DMS53 treated with DMSO at 0.1 percent for 48 hours (cell line): ENCODE data around the gene FOXA1.

Experiments used
- DNase-seq: peaks from one replicate; lab custom pipeline; 2025; ENCODE audit not compliant: unreplicated experiment; lab: John Stamatoyannopoulos, UW

Gene FOXA1

DNA sequence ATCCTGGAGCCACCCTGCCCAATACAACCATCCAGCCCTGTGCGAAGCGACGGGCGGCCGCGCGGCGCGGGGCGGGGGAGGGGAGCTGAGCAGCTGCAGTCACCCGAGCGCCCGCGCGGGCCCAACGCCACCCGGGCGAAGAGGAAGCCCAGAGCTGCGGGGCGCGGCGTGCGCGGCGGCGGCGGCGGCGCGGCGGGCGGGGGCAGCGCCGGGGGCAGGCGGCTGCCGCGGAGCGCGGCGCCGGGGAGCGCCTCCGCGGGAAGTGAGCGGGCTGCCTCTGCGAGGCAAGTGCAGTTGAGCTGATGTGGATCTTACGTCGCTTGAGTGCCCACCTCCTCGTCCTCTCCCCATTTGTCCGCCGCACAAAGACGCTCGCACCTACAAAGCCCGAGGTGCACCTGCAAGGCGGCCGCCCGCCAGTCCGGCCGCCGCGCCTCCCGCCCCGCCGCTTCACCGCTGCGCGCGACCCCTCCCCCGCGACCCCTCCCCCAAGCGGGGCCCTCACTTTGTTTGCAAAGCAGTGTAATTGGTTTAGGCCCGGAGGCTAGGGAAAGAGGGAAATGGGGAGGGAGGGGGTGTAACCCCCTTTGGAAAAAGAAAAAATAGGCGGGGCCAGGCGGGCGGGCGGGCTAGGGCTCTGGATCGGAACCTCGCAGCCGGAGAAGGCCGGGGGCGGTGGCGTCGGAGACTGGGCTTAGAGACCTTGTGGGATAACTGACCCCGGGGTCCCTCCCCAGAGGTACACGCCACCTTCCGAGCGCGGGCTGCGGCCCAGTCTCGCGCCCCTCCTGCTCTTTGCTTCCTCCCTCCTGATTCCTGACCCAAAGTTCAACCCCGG lies at the start of gene FOXA1, which contains the start of gene TTC6:
Gene FOXA1 (minus strand): TSS at position 279 of the 838 bp plus-strand sequence. CDS start 277 bp downstream, at position 2.
Gene TTC6 (plus strand): TSS at position 659 of the 838 bp plus-strand sequence. CDS start 26,436 bp downstream, outside the sequence.
- peak; percentile 40 for DNase-seq

DNA sequence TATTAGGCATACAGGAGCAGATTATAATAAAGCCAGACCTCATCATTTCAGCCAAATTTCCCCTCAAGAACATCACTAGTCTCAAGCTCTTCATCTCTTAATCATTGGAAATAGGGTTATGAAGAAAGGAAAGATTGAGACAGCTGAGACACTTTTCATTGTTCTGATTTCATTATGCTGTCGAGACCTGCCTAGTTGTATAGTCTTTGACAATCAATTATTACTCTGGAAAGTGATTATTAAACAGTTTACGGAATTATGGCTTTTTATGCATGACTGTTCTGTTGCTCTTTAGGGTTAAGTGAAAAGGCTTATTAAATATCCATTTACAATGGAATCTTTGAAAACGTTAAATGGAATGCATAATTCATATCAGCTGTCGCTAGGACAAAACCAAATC lies 48.7 kb upstream of the FOXA1 start:
- DNase-seq = no peak

DNA sequence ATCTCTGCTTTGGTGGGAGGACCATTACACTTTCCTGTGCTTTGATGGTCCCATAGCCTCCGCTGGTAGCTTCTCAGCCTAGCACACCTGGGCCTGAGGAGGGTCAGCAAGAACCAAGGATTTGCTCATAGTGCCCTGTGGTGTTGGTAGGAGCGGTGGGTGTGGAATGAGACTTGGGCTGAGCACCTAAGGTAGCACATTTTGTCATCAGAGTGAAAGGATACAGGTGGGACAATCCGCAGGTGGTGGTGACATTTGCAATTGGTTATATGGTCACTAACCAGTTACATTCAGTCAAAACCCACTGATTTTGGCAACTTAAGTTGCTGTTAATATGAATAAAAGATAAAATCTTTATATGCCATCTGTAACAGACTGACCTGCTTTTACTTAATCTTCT lies 47.1 kb upstream of the FOXA1 start:
- no peak for DNase-seq

DNA sequence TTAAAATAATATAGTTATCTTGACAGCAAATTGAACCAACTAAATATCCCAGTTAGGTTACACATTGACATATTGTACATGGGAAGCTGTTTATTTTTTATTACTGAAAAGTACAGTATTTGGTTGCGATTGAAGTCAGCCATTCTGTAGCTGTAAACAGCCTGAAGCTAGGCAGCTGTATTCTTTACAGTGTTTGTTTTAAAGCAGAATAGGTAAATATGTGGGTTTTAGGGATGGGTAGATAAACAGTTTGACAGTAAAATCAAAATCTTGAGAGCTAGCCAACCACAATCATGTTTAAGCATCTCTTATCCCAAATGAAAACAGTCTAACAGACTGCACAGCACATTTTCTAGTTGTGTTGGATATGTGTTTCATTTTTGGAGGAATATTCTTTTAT lies 46.1 kb upstream of the FOXA1 start:
- DNase-seq = no peak

DNA sequence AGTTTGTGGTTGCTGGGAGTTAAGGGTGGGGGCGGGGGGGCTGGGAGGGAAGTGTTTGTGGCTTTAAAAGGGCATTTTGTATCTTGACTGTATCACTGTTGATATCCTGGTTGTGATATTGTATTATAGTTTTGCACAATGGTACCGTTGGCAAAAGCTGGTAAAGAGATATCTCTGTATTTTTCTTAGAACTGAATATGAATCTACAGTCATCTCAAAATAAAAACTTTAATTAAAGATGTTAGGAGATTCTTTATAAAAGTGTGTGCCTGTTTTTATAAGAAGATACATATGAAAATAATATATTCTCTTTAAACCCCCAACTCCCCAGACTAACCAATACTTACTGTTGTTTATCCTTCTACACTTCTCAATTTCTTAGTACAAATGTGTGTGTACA lies 43.5 kb upstream of the FOXA1 start:
- no peak for DNase-seq

DNA sequence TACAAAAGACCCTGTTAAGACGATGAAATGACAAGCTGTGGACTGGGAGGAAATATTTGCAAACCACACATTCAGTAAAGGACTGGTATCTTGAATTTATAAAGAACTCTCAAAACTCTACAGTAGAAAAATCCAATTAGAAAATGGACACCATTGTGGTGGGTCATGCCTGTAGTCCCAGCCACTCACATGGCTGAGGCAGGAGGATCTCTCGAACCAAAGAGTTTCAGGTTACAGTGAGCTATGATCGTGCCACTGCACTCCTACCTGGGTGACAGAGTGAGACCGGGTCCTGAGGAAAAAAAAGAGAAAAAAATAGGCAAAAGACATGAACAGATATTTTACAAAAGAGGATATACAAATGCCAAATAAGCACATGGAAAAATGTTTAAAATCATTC lies 42.3 kb upstream of the FOXA1 start:
- DNase-seq = no peak

DNA sequence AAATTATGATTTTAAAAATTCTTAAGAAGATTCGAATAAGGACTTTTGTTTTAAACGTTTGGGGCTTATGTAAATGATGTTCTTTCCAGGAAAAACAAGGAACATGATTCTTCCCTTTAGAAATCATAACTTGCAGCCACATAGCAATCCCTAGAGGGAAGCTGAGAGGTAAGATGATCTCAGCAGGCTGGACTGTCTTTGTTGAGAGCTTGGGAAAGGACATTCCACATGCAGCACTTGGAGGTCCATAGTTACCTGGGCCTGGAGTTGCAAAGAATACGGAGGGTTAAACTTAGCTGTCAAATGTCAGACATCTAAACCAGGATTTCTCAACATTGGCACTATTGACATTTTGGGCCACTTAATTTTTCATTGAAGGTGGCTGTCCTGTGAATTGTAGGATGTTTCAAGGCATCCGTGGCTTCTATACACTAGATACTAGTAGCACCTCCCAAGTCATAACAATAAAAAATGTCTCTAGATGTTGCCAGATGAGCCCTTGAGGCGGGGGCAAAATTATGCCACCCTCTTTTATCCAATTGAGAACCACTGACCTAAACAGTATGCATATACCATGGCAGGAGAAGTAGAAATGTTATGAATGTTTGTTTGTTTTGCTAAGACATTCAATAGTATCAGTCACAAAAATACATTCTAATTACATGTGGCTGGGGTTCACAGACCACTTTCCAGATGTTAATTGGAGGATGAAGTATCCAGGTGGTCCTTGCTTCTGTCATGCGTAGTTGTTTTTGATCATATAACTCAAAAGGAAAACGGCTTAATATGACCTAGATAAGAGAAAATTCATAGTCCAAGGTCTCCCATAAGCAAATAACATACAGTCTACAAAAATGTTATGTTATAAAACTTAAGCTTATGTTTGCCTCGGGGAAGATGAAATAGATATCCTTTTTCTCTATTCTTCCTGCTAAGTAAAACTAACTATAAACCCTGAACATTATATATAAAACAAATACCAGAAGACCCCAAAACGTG lies 30.8 kb upstream of the FOXA1 start:
- DNase-seq = no peak

DNA sequence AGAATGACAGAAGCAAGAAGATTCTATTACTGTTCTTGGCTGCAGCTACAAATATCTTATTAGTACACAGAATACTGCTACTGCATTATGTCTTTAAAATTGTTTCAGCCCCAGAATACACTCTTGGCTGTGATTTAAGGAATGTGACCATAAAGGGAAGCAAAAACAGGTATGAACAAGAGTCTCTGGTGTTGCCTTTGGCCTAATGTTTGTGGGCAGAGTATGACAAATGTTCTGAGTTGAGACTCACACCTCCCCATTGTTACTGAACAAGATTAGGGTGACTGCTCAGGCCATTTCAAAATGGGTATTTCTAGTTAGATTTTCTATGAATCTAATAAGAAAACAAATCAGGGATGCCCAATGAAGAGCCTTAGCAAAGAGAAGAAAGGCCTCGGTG lies 28.9 kb upstream of the FOXA1 start:
- no peak for DNase-seq

DNA sequence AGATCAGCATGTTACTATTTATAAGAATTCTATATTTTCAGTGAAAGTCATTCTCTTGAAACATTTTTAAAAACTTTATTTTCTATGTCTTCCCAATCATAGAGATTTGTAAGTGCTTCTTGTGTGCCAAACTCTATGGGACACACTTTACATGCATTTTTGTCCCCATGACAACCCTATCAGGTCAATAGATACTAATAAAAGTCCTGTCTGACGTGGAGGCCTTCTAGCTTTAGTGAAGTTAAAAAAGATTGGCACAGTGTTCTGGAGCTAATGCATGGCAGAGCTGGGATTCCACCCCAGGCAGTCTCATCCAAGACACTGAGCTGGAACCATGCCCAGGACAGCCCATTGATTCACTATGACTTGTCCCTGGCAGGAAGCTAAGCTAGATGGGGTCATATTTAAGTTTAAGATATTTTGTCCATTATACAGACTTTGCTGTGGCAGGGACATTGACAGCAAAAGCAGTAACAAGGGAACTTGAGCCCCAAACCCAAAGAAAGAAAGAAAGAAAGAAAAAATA lies 28.4 kb upstream of the FOXA1 start:
- DNase-seq = no peak

DNA sequence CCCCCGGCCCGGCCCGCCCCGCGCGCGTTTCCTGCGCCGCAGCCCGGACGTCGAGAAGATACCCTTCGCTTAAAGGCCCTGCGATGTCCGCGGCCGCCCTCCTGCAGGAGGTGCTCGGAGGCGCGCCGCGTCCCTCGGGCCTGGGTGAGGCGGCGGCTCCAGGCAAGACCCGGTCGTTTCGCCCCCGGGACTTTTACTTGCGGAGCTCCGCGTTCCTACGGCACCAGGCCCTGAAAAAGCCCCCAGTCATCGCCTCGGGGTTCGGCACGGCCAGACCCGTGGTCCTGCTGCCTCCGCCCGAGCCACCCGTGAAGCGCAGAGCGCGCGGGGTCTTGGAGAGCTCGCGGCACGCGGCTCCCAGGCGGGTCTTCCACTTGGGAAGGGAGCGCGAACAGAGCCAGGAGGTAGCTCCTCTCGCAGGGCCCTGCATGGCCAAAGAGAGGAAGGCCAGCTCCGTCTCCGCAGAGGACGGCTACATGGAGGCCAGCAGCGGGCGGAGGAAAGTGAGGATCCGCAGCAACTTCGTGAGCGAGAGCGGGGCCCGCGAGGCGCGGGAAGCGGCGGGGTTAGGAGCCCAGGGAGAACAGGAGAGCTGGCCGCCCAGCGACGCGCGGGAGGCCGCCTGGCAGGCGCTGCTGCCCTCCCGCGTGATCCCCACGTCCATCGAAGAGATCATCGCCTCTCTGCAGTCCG lies 27.3 kb upstream of the FOXA1 start:
- DNase-seq = no peak

DNA sequence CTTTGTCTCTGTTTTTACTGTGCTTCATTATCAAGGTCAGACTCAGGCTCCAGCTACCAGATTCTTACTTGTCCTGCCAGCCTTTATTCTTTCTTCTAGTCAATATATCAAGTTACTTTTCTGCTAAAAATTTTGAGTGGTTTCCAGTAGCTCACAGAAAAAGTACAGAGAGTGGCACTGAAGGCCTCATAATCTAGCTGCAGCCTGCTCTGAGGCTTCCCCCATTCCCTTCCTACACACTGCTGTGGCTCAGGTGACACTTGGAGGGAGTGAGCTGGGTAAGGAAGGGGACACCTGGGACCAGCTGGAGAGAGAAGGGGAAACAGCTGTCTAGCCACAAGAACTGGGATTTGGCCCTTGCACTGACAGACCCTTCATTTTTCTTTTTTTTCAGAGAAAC lies 25.8 kb upstream of the FOXA1 start:
- no peak for DNase-seq

DNA sequence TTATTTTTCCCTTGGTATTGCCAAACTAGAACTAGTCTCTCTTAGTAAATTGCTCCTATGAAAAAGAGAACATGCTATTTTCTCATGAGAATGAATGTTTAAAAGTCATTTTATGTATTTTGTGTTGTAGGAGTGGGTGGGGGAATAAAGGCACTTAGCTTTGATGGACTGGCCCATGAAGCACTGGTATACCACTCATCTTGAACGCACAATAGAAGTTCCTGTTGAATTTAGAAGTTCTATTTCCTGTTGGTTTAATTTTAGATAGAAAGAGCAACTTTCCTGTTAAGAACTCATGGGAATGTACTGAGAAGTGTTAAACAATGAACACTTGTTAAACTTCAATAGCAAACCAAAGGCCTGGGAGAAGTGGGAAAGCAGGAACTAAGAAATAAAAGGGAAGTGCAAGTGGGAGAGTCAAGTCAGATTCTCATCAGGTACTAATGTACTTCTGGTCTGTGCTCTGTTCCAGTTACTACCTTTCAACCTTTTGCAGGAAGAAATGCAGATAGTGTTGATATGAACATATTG lies 23.5 kb upstream of the FOXA1 start:
- no peak for DNase-seq

DNA sequence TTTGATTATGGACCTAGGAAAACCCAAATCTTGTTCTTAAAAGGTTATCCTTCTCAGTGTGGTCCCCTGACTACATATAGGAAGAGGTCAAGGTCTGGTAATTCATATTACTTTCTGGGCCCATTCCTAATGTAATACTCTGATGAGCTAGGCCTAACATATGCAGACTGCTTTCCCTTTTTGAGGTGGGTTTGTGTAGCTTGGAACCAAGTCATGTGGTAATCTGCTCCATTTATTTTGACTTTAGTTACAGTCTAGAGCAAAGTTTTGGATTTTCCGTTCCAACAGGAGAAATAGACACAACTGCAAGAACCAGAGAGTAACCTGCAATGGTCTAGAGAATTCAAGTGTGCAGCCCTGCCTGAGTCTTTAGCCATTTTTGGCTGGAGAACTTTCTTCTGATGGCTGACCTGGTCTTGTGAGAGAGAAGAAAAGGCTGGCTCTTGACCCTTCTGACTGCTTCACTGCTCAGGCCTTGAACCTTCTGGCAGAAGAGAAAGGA lies 22.9 kb upstream of the FOXA1 start:
- DNase-seq = no peak

DNA sequence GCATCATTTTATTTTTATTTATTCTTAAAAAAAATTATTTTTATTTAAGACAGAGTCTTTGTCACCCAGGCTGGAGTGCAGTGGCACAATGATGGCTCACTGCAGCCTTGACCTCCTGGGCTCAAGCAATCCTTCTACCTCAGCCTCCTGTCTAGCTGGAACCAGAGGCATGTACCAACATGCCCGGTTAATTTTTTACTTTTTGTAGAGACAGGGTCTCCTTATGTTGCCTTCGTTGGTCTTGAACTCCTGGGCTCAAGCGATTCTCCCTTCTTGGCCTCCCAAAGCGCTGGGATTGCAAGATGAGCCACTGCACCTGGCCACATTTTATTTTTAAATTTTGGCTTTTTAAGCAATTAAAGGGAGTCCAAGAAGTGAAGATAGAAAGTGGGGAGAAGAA lies 21.8 kb upstream of the FOXA1 start:
- no peak for DNase-seq

DNA sequence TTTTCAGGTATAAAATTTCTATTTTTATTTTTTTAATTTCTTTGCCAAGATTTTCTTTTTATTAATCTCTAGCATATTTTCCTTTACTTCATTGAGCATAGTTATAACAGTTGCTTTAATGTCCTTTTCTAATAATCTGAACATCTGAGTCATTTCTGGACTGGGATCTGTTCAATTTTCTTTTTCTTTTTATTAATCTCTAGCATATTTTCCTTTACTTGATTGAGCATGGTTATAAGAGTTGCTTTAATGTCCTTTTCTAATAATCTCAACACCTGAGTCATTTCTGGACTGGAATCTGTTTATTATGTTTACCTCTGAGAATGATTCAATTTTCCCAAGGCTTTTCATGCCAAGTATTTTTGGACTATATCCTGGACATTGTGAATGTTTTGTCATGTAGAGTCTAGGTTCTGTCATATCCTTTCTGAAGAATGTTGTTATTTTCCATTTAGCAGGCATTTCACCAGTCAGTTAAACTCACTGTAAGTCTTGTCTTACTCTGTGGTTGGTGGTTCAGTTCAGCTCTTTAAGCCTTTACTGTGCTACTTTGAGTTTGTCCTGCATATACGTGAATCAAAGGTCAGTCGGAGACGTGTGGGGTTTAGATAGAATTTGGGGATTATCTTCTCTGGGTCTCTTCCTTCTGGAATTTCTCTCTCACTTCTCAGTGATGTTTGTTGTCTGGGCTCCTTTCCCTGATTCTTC lies 20.7 kb upstream of the FOXA1 start:
- DNase-seq = no peak

DNA sequence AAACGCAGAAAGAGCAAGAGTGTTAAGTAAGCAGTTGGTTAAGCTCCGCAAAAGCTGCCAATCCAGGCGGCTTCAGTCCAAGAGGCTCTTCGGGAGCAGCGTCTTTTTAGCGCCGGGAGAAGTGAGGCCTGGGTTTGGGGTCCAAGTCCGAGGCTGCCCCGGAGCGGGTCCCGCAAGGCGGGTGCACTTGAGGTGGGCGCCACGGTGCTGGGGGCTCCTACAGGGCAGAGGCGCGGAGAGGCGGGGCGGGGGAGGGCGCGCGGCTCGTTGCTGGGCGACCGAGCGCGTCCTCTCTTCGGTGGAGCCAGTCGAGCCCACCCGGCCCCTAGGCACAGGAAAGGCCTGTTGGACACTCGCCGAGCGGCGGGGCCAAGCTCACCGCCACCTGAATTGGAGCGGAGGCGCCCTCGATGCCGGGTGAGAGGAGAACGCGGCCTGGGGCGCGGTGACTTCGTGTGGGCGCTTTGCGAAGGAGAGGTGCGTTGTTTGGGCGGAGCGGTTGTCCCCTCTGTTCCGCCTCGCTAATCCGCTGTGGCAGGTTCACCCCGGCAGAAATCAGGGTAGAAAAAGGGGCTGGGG lies 16.0 kb upstream of the FOXA1 start:
- DNase-seq = no peak

DNA sequence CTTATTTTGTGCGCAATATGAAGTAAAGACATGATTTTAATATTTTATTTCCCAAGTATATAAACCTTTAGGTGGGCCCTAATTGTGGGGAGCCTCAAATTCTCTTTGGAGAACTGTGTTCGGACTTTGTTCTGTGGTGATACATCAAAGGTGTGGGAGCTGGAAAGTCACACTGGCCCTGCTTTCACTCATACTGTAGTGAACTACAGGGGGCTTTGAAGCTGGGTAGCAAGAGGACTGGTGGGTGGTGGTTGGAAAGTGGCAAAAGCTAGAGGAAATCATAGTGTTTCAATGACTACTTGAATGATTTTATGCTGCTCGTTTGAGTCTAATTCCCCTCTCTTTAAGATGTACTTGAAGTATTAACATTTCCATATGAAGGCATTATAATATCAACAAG lies 13.6 kb upstream of the FOXA1 start:
- DNase-seq = no peak

DNA sequence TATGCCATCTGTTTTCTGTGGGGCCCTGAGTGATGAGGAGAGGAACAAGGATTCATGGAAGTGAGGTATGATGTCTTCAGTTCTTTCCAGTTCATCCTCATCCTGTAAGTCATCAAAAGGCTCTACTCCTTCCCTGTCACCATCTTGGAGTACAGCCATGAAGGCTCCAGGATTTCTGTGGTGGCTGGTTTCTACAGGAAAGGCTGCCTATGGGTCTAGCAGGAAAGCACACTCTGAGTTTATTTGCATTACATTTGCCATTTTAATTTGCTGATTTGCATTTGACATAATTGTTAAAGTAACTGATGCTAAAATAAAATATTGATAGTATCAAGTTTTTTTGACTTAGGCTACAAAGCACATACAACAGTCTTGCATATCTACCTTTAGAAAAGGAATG lies 11.6 kb upstream of the FOXA1 start:
- no peak for DNase-seq

DNA sequence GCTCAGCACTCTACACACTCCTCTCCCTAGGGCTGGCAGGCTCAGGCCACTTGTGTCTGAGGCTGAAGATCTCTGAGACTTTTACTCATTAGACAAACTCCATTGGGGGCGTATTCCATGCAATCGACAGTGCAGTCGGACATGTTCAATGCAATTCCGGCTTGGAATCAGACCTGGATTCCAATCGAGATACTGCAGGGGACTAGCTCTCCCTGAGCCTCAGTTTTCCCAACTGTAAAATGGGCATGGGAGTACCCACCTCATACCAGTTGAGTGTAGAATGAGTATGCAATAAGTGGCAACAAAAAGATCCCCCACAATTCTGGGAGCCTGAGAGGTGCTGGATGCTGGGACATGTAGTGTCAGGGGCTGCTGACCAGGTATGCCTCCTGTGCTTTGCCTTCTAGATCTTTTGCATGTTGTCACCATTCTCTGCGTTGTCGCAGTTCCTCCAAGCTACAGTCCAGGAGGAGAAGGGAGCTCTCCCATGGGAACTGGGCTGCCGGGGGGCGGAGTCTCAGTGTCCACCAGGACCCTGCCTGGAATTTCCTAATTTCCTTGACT lies 8.7 kb upstream of the FOXA1 start:
- DNase-seq = no peak
